Measurements from ENCODE around the gene OAT. TPM values are rescaled to one million over a fixed set of nuclear protein-coding genes. Genes with fewer than 3 reads are reported as not detected.
A peak's percentile ranks its signal among the peaks of the same experiment; 100 is the strongest.

Gene OAT
- total RNA-seq, result 10 to 100 TPM; 29.5 to 34.3 TPM

DNA sequence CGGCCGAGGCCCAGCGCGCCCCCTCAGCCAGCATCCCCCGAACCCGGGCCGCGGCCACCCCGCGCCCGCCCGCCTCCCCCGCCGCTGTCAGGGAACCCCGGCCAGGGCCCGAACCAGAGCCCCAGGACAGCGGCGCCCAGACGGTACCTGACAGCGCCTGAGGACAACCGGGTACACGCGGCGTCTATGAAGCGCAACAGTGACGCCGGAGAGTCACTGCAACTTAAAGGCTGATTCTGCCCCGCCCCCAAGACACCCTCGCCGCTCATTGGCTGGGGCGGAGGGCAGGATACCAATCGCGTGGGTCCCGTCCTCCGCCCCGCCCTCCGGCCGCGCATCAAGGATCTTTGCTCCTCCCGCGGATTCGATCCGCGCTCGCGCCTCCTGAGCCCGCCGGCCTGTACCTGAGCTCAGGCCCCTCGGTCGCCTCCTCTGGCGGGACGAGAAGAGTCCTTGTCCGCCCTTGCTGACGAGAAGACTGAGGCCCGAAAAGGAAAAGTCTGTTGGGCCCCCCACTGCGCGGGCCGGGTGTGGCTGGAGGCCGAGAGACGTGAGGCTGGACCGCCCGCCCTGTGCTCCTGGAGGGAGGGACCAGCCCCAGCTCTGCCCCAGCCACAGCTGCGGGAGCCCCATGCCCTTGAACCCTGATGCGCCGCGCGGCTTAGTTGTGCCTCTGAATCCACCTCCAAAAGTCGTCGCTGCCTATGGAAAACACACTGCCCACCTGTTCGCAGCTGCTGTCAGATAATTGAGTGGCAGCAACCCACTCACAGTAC lies at the start of gene OAT:
TSS of gene OAT (minus strand) at position 198 of the 776 bp plus-strand sequence. CDS start 6,752 bp downstream, outside the sequence.
- Mint-ChIP-seq H3K4me3 (peak within 1 kb of the TSS; percentile 87 to 89), H3K27me3 (ENCODE audit: low read depth) (peaks cover 8% of the 10 kb centered on the region), H3K4me1 (ENCODE audit: low read depth) (peaks cover 27% of the 10 kb centered on the region), H3K27ac (peak within 1 kb of the TSS; percentile 60), H3K36me3 (ENCODE audit: insufficient read depth in 2 of 2) (no peaks in the 10 kb centered on the region), H3K9me3 (no peaks in the 10 kb centered on the region)
- peak; percentile 98 to 99 for DNase-seq
- ATAC-seq (replicated peaks in 1 of 2), result peak; percentile 95 to 96

DNA sequence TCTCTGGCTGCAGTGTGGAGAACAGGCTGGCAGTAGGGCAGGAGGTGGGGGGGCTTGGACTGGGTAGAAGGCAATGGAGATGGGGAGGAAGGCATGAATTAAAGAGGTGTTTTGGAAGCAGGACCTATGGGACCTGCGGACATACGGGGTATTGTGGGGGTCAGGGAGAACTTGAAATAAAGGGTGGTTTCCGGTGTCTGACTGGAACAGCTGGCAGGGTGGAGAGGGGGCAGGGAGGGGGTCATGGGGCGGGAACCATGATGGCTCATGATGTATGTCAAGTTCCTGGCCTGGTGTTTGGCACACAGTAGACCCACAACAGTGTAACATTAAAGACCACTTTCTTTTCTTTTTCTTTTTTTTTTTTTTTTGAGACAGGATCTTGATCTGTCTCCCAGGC lies 48.4 kb upstream of the OAT start:
- H3K36me3 Mint-ChIP-seq (ENCODE audit: insufficient read depth in 2 of 2), result no peaks in the 10 kb centered on the region
- H3K27me3 Mint-ChIP-seq (ENCODE audit: low read depth), result no peaks in the 10 kb centered on the region
- H3K27ac Mint-ChIP-seq, result no peak overlapping the region
- no peak for ATAC-seq (replicated peaks in 1 of 2)
- DNase-seq, result no peak
- no peaks in the 10 kb centered on the region for H3K9me3 Mint-ChIP-seq
- H3K4me1 Mint-ChIP-seq (ENCODE audit: low read depth), result peaks cover 23% of the 10 kb centered on the region
- no peak overlapping the region for H3K4me3 Mint-ChIP-seq

GRCh38 chr10:124465777-124466488 lies 47.2 kb upstream of the OAT start:
- no peaks in the 10 kb centered on the region for H3K27me3 Mint-ChIP-seq (ENCODE audit: low read depth)
- ATAC-seq (replicated peaks in 1 of 2) (no peak), DNase-seq (no peak)
- H3K9me3 Mint-ChIP-seq, result no peaks in the 10 kb centered on the region
- peak overlapping the region; percentile 69 for H3K27ac Mint-ChIP-seq
- H3K36me3 Mint-ChIP-seq (ENCODE audit: insufficient read depth in 2 of 2), result peaks cover 0 to 1% of the 10 kb centered on the region in 2 donors
- H3K4me1 Mint-ChIP-seq (ENCODE audit: low read depth), result peaks cover 24% of the 10 kb centered on the region
- peak overlapping the region; percentile 36 to 76 for H3K4me3 Mint-ChIP-seq

DNA sequence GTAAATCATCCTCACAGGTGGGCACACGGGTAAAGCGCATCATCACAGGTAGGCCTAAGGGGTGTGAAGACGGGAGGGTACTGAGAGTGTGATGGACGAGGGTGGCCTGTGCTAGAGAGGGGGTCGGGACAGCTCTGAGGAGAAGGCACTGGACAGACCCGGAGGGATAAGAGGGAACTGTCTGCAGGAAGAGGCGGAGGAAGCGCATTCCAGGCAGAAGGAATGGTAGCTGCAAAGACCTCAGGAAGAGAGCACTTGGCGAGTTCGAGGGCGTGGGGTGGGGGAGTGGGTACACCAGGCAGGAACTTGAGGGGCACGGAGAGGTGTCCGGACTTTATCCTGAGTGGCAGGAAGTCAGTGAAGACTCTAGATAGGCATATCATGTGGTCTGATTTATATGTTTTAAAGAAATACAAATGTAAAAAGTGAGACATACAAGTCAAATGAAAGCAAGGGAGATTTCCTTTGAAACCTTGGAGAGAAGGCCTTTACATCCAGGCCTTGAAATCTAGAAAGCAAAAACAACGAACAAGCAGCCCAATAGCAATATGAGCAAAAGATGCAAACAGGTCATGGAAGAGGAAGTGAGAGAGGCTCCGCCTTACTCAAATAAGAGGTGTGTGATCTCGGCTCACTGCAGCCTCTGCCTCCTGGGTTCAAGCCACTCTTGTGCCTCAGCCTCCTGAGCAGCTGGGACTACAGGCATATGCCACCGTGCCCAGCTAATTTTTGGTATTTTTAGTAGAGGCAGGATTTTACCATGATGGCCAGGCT lies 46.5 kb upstream of the OAT start:
- peaks cover 0 to 1% of the 10 kb centered on the region in 2 donors for H3K36me3 Mint-ChIP-seq (ENCODE audit: insufficient read depth in 2 of 2)
- no peaks in the 10 kb centered on the region for H3K27me3 Mint-ChIP-seq (ENCODE audit: low read depth)
- H3K4me1 Mint-ChIP-seq (ENCODE audit: low read depth), result peaks cover 24% of the 10 kb centered on the region
- DNase-seq (no peak), ATAC-seq (replicated peaks in 1 of 2) (no peak)
- H3K27ac Mint-ChIP-seq, result peak overlapping the region; percentile 69
- H3K9me3 Mint-ChIP-seq, result no peaks in the 10 kb centered on the region
- H3K4me3 Mint-ChIP-seq, result peak overlapping the region; percentile 36 to 76

GRCh38 chr10:124464028-124464965 lies 45.6 kb upstream of the OAT start:
- Mint-ChIP-seq H3K4me3 (peak overlapping the region; percentile 36 to 76), H3K36me3 (ENCODE audit: insufficient read depth in 2 of 2) (peaks cover 0 to 1% of the 10 kb centered on the region in 2 donors), H3K9me3 (no peaks in the 10 kb centered on the region), H3K4me1 (ENCODE audit: low read depth) (peaks cover 24% of the 10 kb centered on the region), H3K27ac (peak overlapping the region; percentile 64), H3K27me3 (ENCODE audit: low read depth) (no peaks in the 10 kb centered on the region)
- ATAC-seq (replicated peaks in 1 of 2) (no peak), DNase-seq (no peak)

GRCh38 chr10:124462348-124462695 lies 43.6 kb upstream of the OAT start:
- Mint-ChIP-seq H3K36me3 (ENCODE audit: insufficient read depth in 2 of 2) (peaks cover 0 to 1% of the 10 kb centered on the region in 2 donors), H3K4me1 (ENCODE audit: low read depth) (peaks cover 24% of the 10 kb centered on the region), H3K9me3 (no peaks in the 10 kb centered on the region), H3K27me3 (ENCODE audit: low read depth) (no peaks in the 10 kb centered on the region), H3K27ac (no peak overlapping the region), H3K4me3 (peak overlapping the region; percentile 88)
- no peak for DNase-seq
- ATAC-seq (replicated peaks in 1 of 2), result no peak

GRCh38 chr10:124461642-124462347 lies 43.1 kb upstream of the OAT start, which contains the start of gene LHPP:
TSS of gene LHPP (plus strand) at chr10:124461823. CDS start at chr10:124461863, 40 bp downstream.
- peaks cover 0 to 1% of the 10 kb centered on the region in 2 donors for H3K36me3 Mint-ChIP-seq (ENCODE audit: insufficient read depth in 2 of 2)
- peak within 1 kb of the TSS; percentile 88 for H3K27ac Mint-ChIP-seq
- no peaks in the 10 kb centered on the region for H3K9me3 Mint-ChIP-seq
- H3K4me3 Mint-ChIP-seq, result peak within 1 kb of the TSS; percentile 88
- no peaks in the 10 kb centered on the region for H3K27me3 Mint-ChIP-seq (ENCODE audit: low read depth)
- H3K4me1 Mint-ChIP-seq (ENCODE audit: low read depth), result peaks cover 24% of the 10 kb centered on the region
- DNase-seq, result peak; percentile 90 to 93
- ATAC-seq (replicated peaks in 1 of 2), result peak; percentile 97 to 98

- H3K9me3 Mint-ChIP-seq, result no peaks in the 10 kb centered on the region
- H3K27ac Mint-ChIP-seq, result no peak overlapping the region
- H3K27me3 Mint-ChIP-seq (ENCODE audit: low read depth), result peaks cover 14% of the 10 kb centered on the region
- H3K36me3 Mint-ChIP-seq (ENCODE audit: insufficient read depth in 2 of 2), result peaks cover 0 to 1% of the 10 kb centered on the region in 2 donors
- peaks cover 15% of the 10 kb centered on the region for H3K4me1 Mint-ChIP-seq (ENCODE audit: low read depth)
- no peak for ATAC-seq (replicated peaks in 1 of 2)
- H3K4me3 Mint-ChIP-seq, result no peak overlapping the region
- no peak for DNase-seq
Observed at GRCh38 chr10:124460144-124460543, 41.4 kb upstream of the OAT start.

- H3K4me3 Mint-ChIP-seq, result no peak overlapping the region
- H3K9me3 Mint-ChIP-seq, result no peaks in the 10 kb centered on the region
- H3K4me1 Mint-ChIP-seq (ENCODE audit: low read depth), result peaks cover 8% of the 10 kb centered on the region
- H3K27me3 Mint-ChIP-seq (ENCODE audit: low read depth), result peaks cover 21% of the 10 kb centered on the region
- H3K27ac Mint-ChIP-seq, result no peak overlapping the region
- peaks cover 0 to 1% of the 10 kb centered on the region in 2 donors for H3K36me3 Mint-ChIP-seq (ENCODE audit: insufficient read depth in 2 of 2)
- no peak for ATAC-seq (replicated peaks in 1 of 2)
- no peak for DNase-seq
Observed at GRCh38 chr10:124459395-124459794, 40.7 kb upstream of the OAT start.

DNA sequence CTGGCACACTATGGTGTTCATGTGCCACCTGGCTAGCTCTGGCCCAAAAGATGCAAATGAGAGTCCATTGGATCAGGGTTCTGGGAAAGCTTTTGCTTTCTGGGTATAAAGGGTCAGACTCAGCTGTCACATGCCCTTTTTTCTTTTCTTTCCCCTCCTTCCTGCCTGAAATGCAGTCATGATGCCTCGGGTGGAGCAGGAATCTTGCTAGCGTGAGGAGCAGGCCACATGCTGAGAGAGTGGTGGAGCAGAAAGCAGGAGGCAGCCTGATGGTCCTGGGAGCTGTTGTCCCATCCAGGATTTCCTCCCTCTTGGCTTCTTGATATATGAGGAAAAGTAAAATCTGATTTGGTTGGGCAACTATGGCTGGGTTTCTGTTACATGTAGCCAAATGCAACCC lies 40.2 kb upstream of the OAT start:
- ATAC-seq (replicated peaks in 1 of 2) (no peak), DNase-seq (no peak)
- Mint-ChIP-seq H3K4me1 (ENCODE audit: low read depth) (peaks cover 5% of the 10 kb centered on the region), H3K9me3 (no peaks in the 10 kb centered on the region), H3K4me3 (no peak overlapping the region), H3K27me3 (ENCODE audit: low read depth) (peaks cover 26% of the 10 kb centered on the region), H3K27ac (no peak overlapping the region), H3K36me3 (ENCODE audit: insufficient read depth in 2 of 2) (peaks cover 0 to 1% of the 10 kb centered on the region in 2 donors)

GRCh38 chr10:124458473-124458872 lies 39.8 kb upstream of the OAT start:
- DNase-seq (no peak), ATAC-seq (replicated peaks in 1 of 2) (no peak)
- H3K36me3 Mint-ChIP-seq (ENCODE audit: insufficient read depth in 2 of 2), result peaks cover 0 to 1% of the 10 kb centered on the region in 2 donors
- no peak overlapping the region for H3K27ac Mint-ChIP-seq
- H3K4me1 Mint-ChIP-seq (ENCODE audit: low read depth), result peaks cover 5% of the 10 kb centered on the region
- H3K27me3 Mint-ChIP-seq (ENCODE audit: low read depth), result peaks cover 31% of the 10 kb centered on the region
- no peaks in the 10 kb centered on the region for H3K9me3 Mint-ChIP-seq
- H3K4me3 Mint-ChIP-seq, result no peak overlapping the region

- H3K4me3 Mint-ChIP-seq, result no peak overlapping the region
- no peak overlapping the region for H3K27ac Mint-ChIP-seq
- H3K4me1 Mint-ChIP-seq (ENCODE audit: low read depth), result peaks cover 2% of the 10 kb centered on the region
- ATAC-seq (replicated peaks in 1 of 2), result no peak
- no peaks in the 10 kb centered on the region for H3K9me3 Mint-ChIP-seq
- no peak for DNase-seq
- no peaks in the 10 kb centered on the region for H3K36me3 Mint-ChIP-seq (ENCODE audit: insufficient read depth in 2 of 2)
- H3K27me3 Mint-ChIP-seq (ENCODE audit: low read depth), result peaks cover 61% of the 10 kb centered on the region
Observed at GRCh38 chr10:124455441-124455840, 36.7 kb upstream of the OAT start.
